Uterus (tissue), 2 donors: Measurements from ENCODE around the gene CEACAM3.

Experiments used
- POLR2A ChIP-seq, 2 donors: fragments of 450-650 bp; IDR thresholded peaks; one replicate each; pipeline ENCODE4 v1.6.1; 2016; ENCODE audit warnings: antibody characterized with exemption in 2 of 2, mild to moderate bottlenecking in 1 of 2, moderate library complexity in 1 of 2
- TF ChIP-seq, protein P1 (sequence below), 4 experiments: fragments of 200-600 bp in 2 of 4; fragments of 450-650 bp in 2 of 4; sonication (generic) in 2 of 4; IDR thresholded peaks; one replicate each; pipeline ENCODE4 v1.5.1; 2016 to 2019; ENCODE audit warnings: antibody characterized with exemption in 4 of 4, mild to moderate bottlenecking in 2 of 4, moderate library complexity in 1 of 4

DNA sequence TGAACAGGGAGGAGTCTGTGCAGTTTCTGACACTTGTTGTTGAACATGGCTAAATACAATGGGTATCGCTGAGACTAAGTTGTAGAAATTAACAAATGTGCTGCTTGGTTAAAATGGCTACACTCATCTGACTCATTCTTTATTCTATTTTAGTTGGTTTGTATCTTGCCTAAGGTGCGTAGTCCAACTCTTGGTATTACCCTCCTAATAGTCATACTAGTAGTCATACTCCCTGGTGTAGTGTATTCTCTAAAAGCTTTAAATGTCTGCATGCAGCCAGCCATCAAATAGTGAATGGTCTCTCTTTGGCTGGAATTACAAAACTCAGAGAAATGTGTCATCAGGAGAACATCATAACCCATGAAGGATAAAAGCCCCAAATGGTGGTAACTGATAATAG, 25.0 kb upstream of the CEACAM3 start:
- no peak for TF ChIP-seq POLR2A (IDR thresholded peaks at IDR 0.05)
- TF ChIP-seq, protein P1, sequence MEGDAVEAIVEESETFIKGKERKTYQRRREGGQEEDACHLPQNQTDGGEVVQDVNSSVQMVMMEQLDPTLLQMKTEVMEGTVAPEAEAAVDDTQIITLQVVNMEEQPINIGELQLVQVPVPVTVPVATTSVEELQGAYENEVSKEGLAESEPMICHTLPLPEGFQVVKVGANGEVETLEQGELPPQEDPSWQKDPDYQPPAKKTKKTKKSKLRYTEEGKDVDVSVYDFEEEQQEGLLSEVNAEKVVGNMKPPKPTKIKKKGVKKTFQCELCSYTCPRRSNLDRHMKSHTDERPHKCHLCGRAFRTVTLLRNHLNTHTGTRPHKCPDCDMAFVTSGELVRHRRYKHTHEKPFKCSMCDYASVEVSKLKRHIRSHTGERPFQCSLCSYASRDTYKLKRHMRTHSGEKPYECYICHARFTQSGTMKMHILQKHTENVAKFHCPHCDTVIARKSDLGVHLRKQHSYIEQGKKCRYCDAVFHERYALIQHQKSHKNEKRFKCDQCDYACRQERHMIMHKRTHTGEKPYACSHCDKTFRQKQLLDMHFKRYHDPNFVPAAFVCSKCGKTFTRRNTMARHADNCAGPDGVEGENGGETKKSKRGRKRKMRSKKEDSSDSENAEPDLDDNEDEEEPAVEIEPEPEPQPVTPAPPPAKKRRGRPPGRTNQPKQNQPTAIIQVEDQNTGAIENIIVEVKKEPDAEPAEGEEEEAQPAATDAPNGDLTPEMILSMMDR (IDR thresholded peaks at IDR 0.05), result no peak
